HG03175 (cell line): ENCODE measurements around the gene ETFRF1.
A peak's percentile ranks its signal among the peaks of the same experiment; 100 is the strongest.

Experiments used
- ATAC-seq: cut with Tn5 transposase; IDR thresholded peaks from one replicate; pipeline ENCODE4 v1.9.1; 2021; ENCODE audit warnings: mild to moderate bottlenecking, moderate library complexity; ENCODE audit not compliant: unreplicated experiment

The ETFRF1 gene

GRCh38 chr12:25208554-25208953 lies 13.5 kb downstream of the ETFRF1 start:
- ATAC-seq, result no peak

GRCh38 chr12:25213338-25213737 lies 18.3 kb downstream of the ETFRF1 start:
- ATAC-seq, result no peak

GRCh38 chr12:25236190-25236589 lies 41.2 kb downstream of the ETFRF1 start:
- no peak for ATAC-seq

GRCh38 chr12:25236626-25237025 lies 41.6 kb downstream of the ETFRF1 start:
- ATAC-seq, result no peak

- ATAC-seq, result no peak
Measured at GRCh38 chr12:25241167-25242020, 46.4 kb downstream of the ETFRF1 start.

GRCh38 chr12:25242981-25243679 lies 48.1 kb downstream of the ETFRF1 start:
- ATAC-seq, result no peak

GRCh38 chr12:25243680-25243990 lies 48.6 kb downstream of the ETFRF1 start:
- no peak for ATAC-seq

- no peak for ATAC-seq
Measured at GRCh38 chr12:25245491-25245890, 50.5 kb downstream of the ETFRF1 start.

GRCh38 chr12:25248137-25248536 lies 53.1 kb downstream of the ETFRF1 start:
- ATAC-seq, result no peak

GRCh38 chr12:25248732-25249131 lies 53.7 kb downstream of the ETFRF1 start:
- ATAC-seq, result no peak

- peak; percentile 35 for ATAC-seq
Measured at GRCh38 chr12:25249931-25250738, 55.1 kb downstream of the ETFRF1 start.

GRCh38 chr12:25250744-25251730 lies 56.0 kb downstream of the ETFRF1 start, which contains the start of gene KRAS:
Gene KRAS, minus strand, starts transcription at chr12:25250929.
- peak; percentile 86 for ATAC-seq

GRCh38 chr12:25251769-25252168 lies 56.7 kb downstream of the ETFRF1 start:
- no peak for ATAC-seq

- no peak for ATAC-seq
Measured at GRCh38 chr12:25252946-25253345, 57.9 kb downstream of the ETFRF1 start.

GRCh38 chr12:25253371-25254068 lies 58.5 kb downstream of the ETFRF1 start:
- peak; percentile 18 for ATAC-seq

GRCh38 chr12:25254271-25254880 lies 59.3 kb downstream of the ETFRF1 start:
- ATAC-seq, result no peak
